MCF 10A (cell line): ENCODE results near the gene EPO. TPM values are rescaled to one million over a fixed set of nuclear protein-coding genes. Genes with fewer than 3 reads are reported as not detected.

ENCODE experiments used
- BruUV-seq: library from RNA; stranded (reverse); fragments of 400-500 nt; replicated peaks from 2 replicates; lab custom pipeline; 2021; lab: Mats Ljungman, UMichigan
- CTCF ChIA-PET: fragments of 300-600 bp; sonication (Branson Sonifier 250); formaldehyde crosslinking; extraction: SDS; loops from one replicate; lab custom pipeline; 2021; ENCODE audit warnings: antibody characterized with exemption, inconsistent platforms; lab: Yijun Ruan, JAX
- POLR2A ChIA-PET: fragments of 300-600, 350-650 bp; sonication (Branson Sonifier 250); formaldehyde crosslinking; extraction: SDS; loops from one replicate; lab custom pipeline; 2020; ENCODE audit warnings: antibody characterized with exemption, inconsistent platforms; lab: Yijun Ruan, JAX
- DNase-seq: peaks from one replicate; pipeline ENCODE4 v3.0.0-alpha.2; 2018; ENCODE audit not compliant: unreplicated experiment
- H3K27ac Mint-ChIP-seq: one replicate; pipeline ENCODE4 v1.8.0; 2022; ENCODE audit warnings: mild to moderate bottlenecking, low read depth, mixed read lengths; ENCODE audit not compliant: unreplicated experiment
- H3K27me3 Mint-ChIP-seq: one replicate; pipeline ENCODE4 v1.8.0; 2022; ENCODE audit warnings: mixed read lengths; ENCODE audit not compliant: insufficient read depth, unreplicated experiment
- H3K36me3 Mint-ChIP-seq: one replicate; pipeline ENCODE4 v1.8.0; 2022; ENCODE audit warnings: mild to moderate bottlenecking, moderate library complexity, mixed read lengths; ENCODE audit not compliant: insufficient read depth, unreplicated experiment
- H3K4me1 Mint-ChIP-seq: one replicate; pipeline ENCODE4 v1.8.0; 2022; ENCODE audit warnings: mixed read lengths; ENCODE audit not compliant: insufficient read depth, unreplicated experiment
- H3K4me3 Mint-ChIP-seq: one replicate; pipeline ENCODE4 v1.8.0; 2022; ENCODE audit warnings: mild to moderate bottlenecking, moderate library complexity, mixed read lengths; ENCODE audit not compliant: unreplicated experiment
- H3K9me3 Mint-ChIP-seq: one replicate; pipeline ENCODE4 v1.8.0; 2022; ENCODE audit warnings: mixed read lengths; ENCODE audit not compliant: unreplicated experiment
- intact Hi-C: fragments of 100-400 bp; cut with micrococcal nuclease; formaldehyde crosslinking; loops from 2 replicates; pipeline ENCODE4 v1.14.1; 2022
- total RNA-seq: library from RNA; stranded (reverse); gene quantifications from 2 replicates; pipeline ENCODE4 v1.2.3, GENCODE V29; 2022
- TF ChIP-seq, protein P1 (sequence below): fragments of 200-600 bp; IDR thresholded peaks from one replicate; pipeline ENCODE4 v1.8.0; 2022; ENCODE audit warnings: antibody characterized with exemption, mild to moderate bottlenecking; ENCODE audit not compliant: unreplicated experiment

Gene EPO
- total RNA-seq, 1 experiment from 2014 or later, result not detected

DNA sequence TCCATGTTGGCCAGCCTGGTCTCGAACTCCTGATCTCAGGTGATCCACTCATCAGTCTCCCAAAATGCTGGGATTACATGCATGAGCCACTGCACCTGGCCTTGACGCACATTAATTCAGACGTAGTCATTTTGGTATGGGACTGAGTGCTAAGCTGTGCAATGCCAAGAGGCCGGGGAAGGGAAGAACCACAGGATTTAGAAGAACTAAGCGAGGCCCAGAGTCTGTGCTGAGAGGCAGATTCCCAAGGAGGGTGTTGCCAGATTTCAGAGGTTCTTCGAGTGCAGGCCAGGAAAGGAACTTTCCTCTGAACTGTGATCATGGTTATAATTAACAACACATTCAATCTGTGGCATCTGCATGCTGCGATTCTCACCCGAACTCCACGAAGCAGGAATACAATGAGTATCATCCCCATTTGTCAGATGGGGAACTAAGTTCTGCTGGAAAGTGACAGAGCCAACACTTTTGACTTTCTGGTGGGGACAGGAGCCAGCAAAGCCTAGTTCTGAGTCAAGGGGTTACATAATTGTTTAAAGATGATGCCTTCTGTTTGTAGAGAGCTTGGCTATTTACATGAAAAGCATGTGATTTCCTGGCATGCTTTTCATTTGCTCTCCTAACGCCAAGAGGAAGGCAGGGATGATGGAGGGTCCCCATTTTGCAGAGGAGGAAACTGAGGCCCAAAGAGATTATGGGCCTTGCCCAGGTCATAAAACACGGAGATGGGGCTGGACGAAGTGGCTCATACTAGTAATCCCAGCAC lies 6.9 kb downstream of the EPO start:
- intact Hi-C loops, result loop anchor here (10.0 kb wide), 1 partner anchor 328 kb away; no protein-coding TSS in a partner anchor
- Mint-ChIP-seq H3K36me3 (no peaks in the 10 kb centered on the region), H3K4me1 (peaks cover 12% of the 10 kb centered on the region), H3K27ac (no peak overlapping the region), H3K27me3 (no peaks in the 10 kb centered on the region), H3K4me3 (no peak overlapping the region), H3K9me3 (no peaks in the 10 kb centered on the region)
- TF ChIP-seq, protein P1, sequence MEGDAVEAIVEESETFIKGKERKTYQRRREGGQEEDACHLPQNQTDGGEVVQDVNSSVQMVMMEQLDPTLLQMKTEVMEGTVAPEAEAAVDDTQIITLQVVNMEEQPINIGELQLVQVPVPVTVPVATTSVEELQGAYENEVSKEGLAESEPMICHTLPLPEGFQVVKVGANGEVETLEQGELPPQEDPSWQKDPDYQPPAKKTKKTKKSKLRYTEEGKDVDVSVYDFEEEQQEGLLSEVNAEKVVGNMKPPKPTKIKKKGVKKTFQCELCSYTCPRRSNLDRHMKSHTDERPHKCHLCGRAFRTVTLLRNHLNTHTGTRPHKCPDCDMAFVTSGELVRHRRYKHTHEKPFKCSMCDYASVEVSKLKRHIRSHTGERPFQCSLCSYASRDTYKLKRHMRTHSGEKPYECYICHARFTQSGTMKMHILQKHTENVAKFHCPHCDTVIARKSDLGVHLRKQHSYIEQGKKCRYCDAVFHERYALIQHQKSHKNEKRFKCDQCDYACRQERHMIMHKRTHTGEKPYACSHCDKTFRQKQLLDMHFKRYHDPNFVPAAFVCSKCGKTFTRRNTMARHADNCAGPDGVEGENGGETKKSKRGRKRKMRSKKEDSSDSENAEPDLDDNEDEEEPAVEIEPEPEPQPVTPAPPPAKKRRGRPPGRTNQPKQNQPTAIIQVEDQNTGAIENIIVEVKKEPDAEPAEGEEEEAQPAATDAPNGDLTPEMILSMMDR, result no peak
- no TSS peak for BruUV-seq
- DNase-seq, result no peak
- CTCF ChIA-PET, result interaction anchor here (0.7 to 2.7 kb wide), 6 partner anchors 12 to 246 kb away, joined by 3 to 23 read pairs (median 5); partner anchors contain the start of gene POP7
- POLR2A ChIA-PET, result interaction anchor here (2.9 kb wide), 1 partner anchor 75 kb away, joined by 15 read pairs; no protein-coding TSS in a partner anchor

DNA sequence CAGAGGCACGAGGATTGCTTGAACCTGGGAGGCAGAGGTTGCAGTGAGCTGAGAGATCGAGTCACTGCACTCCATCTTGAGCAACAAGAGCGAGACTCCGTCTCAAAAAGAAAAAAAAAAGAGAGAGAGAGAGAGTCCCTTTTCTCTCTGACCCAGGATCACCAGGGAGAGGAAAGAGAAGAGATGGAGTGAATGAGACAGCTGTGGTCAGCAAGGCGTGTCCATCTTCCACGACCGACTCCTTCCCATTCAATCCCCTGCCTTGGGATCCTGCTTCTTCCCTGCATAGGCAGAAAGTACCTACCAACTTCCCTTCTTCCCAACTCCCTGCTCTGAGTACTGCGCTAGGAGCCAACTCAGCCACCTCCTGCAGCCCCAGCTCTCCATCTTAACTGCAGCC lies 7.9 kb downstream of the EPO start:
- intact Hi-C loops, result loop anchor here (2.0 to 10.0 kb wide), 2 partner anchors 15 to 327 kb away; no protein-coding TSS in a partner anchor
- no peaks in the 10 kb centered on the region for H3K36me3 Mint-ChIP-seq
- H3K4me3 Mint-ChIP-seq, result no peak overlapping the region
- ChIA-PET POLR2A (interaction anchor here (0.6 to 1.1 kb wide), 3 partner anchors 43 to 147 kb away, joined by 3 to 4 read pairs (median 3); partner anchors contain the start of gene SRRT), CTCF (interaction anchor here (0.6 to 0.8 kb wide), 4 partner anchors 10 to 332 kb away, joined by 3 to 7 read pairs (median 3); no protein-coding TSS in a partner anchor)
- H3K4me1 Mint-ChIP-seq, result peaks cover 12% of the 10 kb centered on the region
- TF ChIP-seq, protein P1, result no peak
- no peak overlapping the region for H3K27ac Mint-ChIP-seq
- BruUV-seq, result no TSS peak
- no peaks in the 10 kb centered on the region for H3K27me3 Mint-ChIP-seq
- no peak for DNase-seq
- H3K9me3 Mint-ChIP-seq, result no peaks in the 10 kb centered on the region

DNA sequence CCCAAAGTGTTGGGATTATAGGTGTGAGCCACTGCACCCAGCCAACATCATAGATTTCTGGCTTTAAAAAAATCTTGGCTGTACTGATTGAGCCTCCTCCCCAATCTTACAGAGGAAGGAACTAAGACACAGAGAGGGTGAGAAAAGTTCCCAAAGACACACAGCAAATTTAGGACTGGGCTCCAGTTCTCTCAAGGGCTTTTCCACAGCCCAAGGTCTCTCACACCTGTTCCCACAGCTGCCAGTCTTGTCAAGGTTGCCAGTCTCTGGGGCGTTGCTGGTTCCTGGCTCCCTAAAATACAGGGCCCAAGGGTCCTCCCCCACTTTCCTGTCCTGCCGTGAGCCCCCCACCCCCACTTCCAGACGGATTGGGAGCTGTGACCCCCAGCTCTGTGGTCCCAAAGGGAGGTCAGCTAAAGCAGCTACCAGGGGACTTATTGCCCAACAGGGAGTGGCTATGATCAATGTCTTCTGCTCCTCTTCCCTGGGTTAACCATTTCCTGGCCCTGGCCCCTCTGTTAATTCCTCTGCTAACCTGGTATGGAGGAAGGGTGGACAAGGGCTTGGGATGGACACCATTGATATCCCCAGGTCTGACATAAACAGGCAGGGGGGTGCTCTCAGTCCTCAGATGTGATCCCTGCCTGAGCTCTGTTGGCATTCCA lies 10.0 kb downstream of the EPO start:
- ChIA-PET CTCF (interaction anchor here (0.7 kb wide), 1 partner anchor 13 kb away, joined by 5 read pairs; no protein-coding TSS in a partner anchor), POLR2A (interaction anchor here (0.6 kb wide), 1 partner anchor 144 kb away, joined by 4 read pairs; the partner anchor contains the start of genes FBXO24 and LRCH4)
- intact Hi-C loops, result no loop called here
- Mint-ChIP-seq H3K27ac (no peak overlapping the region), H3K27me3 (no peaks in the 10 kb centered on the region), H3K36me3 (no peaks in the 10 kb centered on the region), H3K9me3 (no peaks in the 10 kb centered on the region), H3K4me1 (peaks cover 13% of the 10 kb centered on the region), H3K4me3 (no peak overlapping the region)
- BruUV-seq, result no TSS peak
- no peak for DNase-seq
- TF ChIP-seq, protein P1, result no peak
